NAMALWA (cell line): ENCODE results near the gene CNKSR3.

Experiments used
- DNase-seq: peaks from one replicate; pipeline ENCODE4 v3.0.0-alpha.2; 2015; ENCODE audit warnings: low spot score

The CNKSR3 gene

DNA sequence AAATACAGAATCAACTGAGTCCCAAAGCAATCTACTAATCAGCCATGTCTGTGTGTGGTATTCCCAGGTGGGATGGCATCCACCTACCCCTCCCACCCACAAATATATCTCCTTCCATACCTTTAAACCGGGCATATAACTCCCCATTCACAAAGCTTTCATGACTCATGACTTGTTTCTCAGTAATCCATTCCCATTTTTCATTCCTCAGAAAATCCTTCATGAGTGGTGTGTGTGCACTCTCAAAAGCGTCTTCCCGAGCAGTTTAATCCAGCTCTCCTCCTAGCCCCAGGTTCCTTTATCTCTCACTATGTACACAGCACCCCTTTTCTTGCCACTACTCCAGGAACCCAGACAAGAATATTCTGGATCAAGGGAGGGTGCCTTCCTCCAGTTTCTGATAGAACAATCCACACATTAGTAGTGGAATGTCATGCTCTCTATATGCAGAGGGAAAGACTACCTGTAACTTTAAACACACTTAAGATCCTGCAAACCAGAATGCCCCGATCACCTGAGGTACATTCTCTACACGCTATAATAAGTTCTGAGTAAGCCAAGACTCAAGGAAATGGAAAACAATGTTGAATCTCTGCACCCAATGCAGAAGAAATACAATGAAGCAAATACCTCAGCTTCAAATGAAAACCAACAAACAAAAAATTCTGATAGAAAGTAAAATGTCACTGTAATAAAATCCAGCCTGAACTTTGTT is 98.2 kb downstream of the CNKSR3 start:
- DNase-seq, result no peak

DNA sequence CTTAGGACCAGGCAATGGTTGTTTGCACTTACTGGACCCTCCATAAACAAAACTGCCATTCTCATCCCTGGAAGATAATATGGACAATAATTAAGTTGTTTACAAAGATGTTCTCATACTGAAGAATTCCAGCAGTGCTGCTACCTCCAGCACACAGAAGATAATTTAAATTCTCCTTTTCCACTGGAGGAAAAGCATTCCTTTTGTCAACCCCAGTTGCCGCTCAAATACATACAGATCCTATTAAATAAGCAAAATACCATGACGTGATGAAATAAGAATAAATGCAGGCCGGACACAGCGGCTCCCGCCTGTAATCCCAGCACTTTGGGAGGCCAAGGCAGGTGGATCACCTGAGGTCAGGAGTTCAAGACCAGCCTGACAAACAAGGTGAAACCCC is 99.4 kb downstream of the CNKSR3 start:
- DNase-seq, result no peak

DNA sequence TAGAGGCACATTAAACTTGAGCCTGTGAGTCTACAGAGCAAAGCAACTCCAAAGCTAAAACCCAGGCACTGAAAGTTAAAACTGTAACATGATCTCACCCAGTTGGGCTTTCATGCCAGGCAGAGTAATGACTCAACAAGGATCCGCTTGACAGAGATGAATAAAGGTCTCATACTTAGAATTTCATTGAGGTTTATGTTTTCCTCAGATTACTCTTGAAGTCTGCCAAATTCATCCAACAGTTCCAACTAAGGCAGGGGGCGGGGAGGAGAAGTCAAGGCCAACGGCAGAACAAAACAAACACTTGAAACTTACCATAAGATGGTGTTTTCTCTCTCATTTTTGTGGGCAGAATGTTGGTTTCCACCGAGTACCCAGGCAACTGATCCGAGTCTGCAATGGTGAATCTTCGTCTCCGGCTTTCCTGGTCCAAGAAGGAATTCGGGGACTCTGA is 99.8 kb downstream of the CNKSR3 start:
- DNase-seq, result no peak

DNA sequence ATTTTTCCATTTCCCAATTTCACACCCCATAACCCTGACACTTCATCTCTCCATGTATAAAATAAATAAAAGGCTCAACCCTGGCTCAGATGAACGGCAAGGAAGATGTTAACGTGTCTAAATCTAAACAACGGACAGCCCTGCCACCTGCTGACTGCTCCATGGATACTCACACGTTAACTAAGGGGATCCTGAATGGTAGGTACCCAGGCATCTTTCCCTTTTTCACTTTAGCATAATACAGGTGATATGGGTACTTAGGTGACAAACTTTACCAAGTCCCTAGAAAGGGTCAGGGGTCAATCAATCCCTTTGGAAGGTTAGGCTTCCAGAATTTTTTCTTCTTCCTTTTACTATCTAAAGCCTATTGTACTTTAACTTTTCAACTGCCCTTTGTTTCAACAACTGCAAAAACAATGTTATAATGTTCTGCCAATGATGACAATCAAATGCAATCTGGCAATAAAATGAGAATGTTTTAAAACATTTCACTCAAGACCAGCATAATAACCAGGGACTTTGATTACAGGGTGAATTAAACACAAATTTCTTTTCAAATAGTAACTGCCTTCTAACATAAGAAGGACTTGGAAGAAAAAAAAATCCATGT is 101.5 kb downstream of the CNKSR3 start:
- DNase-seq, result no peak

DNA sequence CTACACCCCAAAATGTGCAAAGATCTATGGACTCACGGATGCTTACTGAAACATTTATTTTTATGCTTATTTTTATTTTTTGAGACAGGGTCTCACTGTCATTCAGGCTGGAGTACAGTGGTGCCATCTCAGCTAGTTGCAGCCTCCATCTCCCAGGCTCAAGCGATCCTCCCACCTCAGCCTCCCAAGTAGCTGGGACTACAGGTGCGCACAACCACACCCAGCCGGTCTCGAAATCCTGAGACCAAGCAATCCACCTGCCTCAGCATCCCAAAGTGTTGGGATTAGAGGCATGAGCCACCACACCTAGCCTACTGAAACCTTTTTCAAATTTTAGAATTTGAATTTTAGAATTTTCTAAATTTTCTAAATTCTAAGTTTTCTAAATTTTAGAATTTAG is 103.0 kb downstream of the CNKSR3 start:
- DNase-seq, result no peak

DNA sequence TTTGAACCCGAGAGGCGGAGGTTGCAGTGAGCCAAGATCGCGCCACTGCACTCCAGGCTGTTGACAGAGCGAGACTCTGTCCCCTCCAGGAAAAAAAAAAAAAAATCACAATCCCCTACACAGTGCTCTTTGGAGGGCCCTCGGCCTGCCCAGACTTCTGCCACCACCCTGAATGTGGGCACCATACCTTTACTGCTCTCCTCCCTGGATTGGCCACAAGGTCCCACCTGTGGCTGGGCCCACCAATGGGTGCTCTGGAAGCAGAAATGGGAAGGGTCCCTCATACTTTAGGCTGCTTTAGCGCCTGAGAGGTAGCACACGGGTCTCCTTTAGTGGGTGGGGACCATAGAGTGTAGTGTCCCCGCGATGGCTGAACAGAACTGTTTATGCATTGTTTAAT is 103.6 kb downstream of the CNKSR3 start:
- no peak for DNase-seq

DNA sequence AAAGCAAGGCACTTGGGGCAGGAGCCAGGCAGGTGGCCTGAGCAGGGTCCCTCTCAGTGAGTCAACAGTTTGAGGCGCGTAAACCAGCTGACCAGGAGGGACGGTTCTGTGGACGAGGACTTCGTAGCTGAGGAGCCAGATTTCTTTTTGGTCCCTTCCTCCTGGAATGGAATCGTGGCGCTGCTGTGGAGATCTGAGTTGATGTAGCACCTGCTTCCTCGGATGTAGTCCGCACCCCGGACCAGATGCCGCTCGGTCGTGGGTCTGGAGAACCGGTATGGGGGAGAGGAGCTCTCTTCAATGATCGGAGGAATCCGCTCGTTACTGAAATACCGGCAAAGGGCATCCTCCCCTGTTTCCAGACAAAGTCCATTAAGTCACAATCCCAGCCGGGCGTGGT is 104.2 kb downstream of the CNKSR3 start:
- no peak for DNase-seq

DNA sequence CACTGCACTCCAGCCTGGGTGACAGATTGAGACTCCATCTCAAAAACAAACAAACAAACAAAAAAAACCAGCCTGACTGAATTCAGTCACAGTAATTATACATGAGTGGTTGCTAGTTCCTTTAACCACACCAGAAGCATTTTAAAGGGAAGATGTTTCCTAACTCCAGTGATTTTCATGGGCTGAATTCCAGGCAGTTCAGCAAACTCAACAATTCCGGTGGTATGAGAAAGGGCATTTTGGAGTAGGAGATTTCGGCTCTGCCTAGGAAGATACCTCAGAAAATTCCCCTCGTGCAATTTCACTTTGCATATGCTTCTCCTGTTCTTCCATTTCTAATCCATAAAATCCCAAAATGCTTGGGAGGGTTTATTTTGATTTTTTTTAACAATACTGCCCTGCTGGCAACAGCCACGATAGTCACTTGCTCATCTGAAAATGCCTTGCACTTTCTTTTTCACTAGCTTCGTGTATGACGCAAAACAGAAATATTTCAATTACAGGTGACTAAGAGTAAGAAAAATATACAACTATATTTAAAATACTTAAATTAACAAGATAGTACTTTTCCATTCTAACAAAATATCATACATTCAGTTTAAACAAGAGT is 105.6 kb downstream of the CNKSR3 start:
- DNase-seq, result no peak

DNA sequence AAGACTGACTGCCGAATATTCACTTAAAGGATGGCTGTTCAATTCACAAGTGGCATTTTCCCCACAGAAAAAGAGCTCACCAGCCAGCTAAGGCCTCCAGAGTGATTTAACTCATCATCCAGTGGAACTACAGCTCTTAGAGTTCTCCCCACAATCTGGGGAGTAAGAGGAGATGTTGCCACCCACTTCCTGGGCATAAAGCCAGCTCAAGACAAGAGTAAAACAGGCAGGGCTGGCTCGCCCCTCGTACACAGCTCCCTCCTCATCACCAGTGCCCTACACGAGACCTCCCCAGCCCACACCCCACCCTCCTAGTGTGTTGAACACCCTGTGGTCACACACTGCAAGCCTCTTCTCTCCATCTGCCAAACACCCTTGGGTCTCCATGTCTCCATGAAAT is 106.7 kb downstream of the CNKSR3 start:
- DNase-seq, result no peak

DNA sequence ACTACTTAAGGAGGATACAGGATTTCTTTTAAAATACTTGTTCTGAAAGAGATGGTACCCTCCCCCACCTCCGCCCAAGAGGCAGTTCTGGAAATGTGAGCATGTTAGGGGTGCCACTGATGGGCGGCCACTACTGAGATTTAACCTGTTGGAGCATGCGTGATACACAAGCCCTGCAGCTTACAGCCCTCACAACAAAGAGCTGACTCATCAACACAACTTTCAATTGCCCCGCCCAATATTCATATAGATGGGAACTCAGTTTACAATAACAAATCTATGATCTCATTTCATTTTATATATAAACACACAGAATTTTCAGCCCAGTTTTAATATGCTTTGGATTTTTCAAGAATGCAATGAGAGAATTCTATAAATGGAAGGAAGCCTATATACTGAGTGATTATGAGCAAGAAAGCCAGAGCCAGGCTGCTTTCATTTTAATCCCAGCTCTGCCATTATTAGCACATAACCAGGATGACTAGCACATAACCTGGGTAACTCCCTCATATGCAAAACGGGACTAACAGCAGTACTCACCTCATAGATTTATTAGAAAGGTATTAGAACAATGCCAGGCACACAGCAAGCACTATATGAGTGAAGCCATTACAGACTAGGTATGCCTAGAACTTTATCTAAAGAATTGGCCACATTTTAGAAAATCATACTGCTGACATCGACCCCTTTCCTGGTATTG is 108.3 kb downstream of the CNKSR3 start:
- no peak for DNase-seq

DNA sequence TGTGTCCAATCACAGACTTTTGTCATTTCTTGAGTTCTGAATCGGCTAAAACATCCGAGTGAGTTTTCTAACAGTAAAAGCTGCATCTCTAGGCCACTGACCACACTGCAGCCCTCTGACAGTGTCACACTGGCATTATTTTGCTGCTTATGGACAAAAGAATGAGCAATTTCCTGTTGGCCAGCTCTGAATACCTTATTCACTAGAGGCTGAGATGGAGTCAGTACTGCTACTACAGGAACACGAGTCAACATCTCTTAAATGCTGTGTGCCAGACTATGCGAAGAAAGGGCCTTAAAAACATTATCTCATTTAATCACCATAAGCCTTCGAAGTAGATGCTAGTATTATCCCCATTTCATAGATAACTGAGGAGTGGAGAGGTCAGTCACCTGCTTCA is 111.4 kb downstream of the CNKSR3 start:
- no peak for DNase-seq

DNA sequence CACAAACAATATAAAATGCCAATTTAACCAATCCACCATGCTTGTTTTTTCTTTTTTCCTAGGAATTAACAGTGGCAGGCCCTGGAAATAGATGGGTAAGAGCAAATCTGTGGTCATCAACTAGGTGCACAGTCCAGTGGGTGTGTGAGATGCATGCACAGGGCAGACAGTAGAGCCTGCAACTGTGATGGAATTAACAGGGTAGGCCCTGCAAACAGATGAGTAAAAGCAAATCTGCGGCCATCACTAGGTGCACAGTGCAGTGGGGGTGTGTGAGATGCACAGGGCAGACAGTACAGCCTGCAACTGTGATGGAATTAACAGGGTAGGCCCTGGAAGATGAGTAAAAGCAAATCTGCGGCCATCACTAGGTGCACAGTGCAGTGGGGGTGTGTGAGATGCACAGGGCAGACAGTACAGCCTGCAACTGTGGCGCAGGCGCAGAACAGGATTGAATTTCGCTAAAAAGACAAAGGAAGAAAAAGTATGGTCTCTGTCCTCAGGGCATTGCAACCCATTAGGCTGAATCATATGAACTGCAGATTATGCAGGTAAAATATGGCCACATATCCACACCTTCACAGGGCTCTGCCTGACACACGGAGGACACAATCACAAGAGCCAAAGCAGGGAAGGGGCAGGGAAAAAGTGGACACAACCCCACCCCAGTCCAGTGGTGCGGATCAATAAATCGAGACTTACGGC is 112.8 kb downstream of the CNKSR3 start:
- no peak for DNase-seq

DNA sequence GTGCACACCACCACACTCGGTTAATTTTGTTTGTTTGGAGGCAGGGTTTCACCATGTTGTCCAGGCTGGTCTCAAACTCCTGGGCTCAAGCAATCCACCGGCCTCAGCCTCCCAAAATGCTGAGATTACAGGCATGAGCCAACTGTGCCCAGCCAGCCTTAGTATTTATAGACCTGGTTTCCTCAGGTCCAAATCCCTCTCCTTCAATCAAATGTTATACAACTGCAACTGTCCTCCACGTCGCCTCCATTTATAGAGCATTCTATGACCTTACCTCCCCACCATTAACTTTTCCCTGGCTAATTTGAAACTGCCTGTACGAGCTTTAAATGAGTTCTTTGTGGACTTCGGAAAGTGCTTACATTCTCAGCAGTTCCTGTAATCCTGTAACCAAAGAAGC is 114.6 kb downstream of the CNKSR3 start:
- no peak for DNase-seq

DNA sequence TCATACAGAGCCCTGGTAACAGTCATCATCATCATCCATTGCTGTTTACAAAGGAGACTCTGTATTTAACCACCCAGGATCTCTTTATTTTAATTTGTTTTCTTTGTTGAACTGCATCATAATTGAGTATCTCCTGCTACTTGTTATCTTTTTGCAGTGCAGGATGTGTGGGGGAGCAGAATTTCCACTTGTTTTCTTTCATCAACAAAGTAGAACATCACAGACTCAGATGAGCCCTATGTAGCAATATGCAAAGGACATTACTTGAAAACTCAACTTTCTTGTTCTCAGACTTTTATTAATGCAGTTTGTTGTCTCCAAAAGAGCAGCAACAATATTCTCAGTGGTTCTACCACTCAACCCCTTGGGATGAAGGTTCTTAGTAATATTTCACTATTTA is 115.2 kb downstream of the CNKSR3 start:
- no peak for DNase-seq

DNA sequence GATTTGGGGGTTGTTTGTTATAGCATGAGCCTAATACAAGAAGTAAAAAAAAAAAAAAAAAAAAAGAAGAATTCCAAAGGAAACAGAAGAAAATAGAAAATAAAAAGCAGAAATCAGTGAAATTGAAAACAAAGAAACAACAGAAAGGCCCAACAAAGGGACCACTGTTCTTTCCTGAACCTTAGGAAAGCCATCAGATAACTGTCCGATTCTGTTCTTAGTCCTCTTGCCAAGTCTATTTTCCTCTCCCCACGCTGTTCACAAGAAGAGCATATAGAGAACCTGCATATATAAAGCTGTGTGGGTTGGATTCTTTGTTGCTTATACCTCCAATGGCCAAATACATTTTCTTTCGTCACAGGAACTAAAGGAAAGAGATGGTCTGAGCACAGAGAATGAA is 115.9 kb downstream of the CNKSR3 start:
- DNase-seq, result no peak

DNA sequence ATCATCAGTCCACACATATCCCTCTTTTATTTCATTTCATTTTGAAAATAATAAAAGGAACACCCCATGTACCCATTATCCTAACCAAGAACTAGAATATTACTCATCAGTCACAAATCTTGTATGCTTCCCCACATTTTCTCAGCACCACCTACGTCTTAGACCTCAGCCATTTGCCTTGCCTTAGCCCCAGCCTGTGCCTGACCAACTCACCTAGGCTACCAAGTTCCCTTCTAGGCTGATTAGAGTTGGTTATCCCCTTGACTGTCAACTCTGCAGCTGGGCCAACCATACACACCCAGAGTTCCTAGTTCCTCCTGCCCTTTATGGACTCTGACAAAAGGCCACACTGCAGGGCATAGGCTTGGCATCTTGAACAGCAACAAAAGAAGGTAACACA is 120.5 kb downstream of the CNKSR3 start:
- DNase-seq, result no peak

DNA sequence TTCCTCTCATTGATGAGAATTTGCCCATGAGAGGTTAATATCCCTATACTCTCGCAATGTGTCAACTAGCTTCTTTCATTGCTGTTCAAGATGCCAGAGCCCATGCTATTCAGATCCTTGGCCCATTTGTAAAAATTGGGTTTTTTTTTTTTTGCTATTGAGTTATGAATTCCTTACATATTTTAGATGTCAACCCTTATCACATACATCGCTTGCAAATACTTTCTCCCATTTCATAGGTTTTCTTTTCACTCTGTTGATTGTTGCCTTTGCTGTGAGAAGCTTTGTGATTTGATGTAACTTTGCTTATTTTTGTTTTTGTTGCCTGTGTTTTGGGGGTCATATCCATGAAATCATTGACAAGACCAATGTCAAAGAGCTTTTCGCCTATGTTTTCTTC is 121.7 kb downstream of the CNKSR3 start:
- DNase-seq, result no peak

DNA sequence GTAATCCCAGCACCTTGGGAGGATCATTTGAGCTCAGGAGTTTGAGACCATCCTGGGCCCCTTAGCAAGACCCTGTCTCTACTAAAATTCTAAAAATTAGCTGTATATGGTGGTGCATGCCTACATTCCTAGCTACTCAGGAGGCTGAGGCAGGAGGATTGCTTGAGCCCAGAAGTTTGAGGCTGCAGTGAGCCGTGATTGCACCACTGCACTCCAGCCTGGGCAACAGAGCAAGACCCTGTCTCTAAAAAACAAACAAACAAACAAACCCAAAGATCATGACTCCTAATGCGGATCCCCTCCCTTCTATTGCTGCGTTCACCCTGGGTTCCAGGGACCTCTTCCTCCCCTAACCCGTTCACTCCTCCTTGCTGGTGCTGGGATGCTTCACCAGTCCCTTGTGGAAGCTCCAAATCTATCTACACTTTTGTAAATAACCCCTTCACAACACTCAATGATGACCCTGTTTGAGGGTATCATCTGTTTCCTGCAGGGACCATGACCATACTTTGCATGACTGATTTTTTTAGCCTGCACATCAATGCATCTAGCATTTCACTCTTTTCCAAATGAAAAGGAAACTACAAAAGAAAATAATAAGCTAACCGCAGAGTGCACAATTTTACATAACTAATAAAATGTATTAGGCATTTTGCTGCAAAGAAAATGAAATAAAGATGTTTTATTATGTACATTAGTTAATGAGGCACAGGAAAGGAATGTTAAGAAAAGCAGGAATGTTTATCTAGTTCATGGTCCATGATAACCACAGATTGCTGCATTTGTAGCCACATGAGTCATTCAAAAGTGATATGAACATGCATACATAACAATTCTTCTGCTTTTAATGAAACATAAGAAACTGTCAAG is 123.4 kb downstream of the CNKSR3 start:
- no peak for DNase-seq

DNA sequence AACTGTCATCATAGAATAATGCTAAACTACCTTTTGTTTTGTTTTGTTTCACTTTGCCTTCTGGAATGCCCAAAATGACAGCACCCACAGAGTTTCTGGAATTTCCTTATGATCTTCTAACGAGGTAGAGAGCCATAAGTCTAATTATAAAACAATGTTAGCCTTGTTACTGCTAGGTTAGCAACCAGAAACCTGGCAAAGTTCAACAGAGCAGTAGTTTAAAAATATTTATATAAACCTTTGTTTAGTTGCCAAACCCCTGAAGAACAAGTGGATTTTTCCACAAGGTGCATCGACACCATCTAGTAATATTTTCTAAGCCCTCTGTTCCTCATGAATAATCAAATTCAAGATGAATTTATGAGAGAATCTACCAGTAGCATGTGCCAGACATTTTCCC is 126.3 kb downstream of the CNKSR3 start:
- no peak for DNase-seq

DNA sequence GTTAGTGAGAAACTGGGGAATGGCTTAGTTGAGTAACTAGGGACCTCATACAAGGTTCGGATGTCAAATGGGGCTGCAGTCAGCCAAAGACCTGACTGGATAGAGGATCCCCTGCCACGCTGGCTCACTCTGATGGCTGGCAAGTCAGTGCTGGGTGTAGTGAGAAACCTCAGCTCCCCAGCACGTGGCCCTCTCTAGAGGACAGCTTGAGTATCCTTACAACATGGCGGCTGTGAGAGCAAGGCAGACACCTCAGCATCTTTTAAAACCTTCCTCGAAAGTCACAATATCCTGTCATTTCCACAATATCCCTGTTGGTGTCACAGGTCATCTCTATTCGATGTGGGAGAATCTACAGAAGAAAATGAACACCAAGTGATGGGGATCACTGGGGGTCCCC is 127.2 kb downstream of the CNKSR3 start:
- DNase-seq, result no peak

DNA sequence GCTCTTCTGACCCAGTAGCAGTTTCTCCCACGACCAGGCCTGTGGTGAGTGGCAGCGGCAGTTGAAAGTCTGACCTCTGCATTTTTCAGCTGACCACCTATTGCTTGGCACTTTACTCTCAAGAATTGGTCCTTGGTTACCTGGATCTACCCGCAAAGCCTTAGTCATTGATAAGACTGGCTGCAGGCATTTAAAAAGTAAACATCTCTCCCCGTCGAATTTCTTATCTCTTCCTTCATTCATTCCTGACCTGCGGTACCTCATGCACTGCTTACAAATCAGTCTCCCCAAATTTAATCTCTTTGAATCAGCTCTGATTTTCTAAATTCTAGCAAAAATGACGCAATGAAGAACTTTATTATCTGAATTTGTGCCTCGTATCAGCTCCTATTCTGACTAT is 127.7 kb downstream of the CNKSR3 start:
- no peak for DNase-seq
